ENCODE results near the gene TADA2B. TPM values are rescaled to one million over a fixed set of nuclear protein-coding genes. Genes with fewer than 3 reads are reported as not detected.

Gene TADA2B
- total RNA-seq, 3 donors from 2014 or later (not counting 1 experiment from before 2014, with no cell fraction given), result 22.7 to 36.3 (median 35.9) TPM

- H3K27ac Mint-ChIP-seq, result no peak overlapping the region
- H3K36me3 ChIP-seq (ENCODE audit: control insufficient read depth, insufficient read depth, low read length), result no peaks in the 10 kb centered on the region
- H3K27me3 ChIP-seq (ENCODE audit: control insufficient read depth, insufficient read depth, low read length), result peaks cover 22% of the 10 kb centered on the region
- peaks cover 26 to 44% of the 10 kb centered on the region in 2 donors for H3K27me3 Mint-ChIP-seq (ENCODE audit: low read depth in 2 of 2)
- ATAC-seq, result no peak
- H3K4me1 Mint-ChIP-seq, result no peaks in the 10 kb centered on the region
- no peaks in the 10 kb centered on the region for H3K36me3 Mint-ChIP-seq
- H3K9me3 Mint-ChIP-seq, result no peaks in the 10 kb centered on the region
- no peaks in the 10 kb centered on the region for H3K4me1 ChIP-seq (ENCODE audit: control insufficient read depth, insufficient read depth, low read length)
- no peak overlapping the region for H3K27ac ChIP-seq (ENCODE audit: low read length)
- 64% methylated on average over 3 of the region's 3 CpGs for WGBS (ENCODE audit: insufficient coverage)
- intact Hi-C loops (cut with micrococcal nuclease), result no loop called here
- H3K4me3 Mint-ChIP-seq, result no peak overlapping the region
- H3K9me3 ChIP-seq (ENCODE audit: control insufficient read depth, insufficient read depth, low read length), result peaks cover 2% of the 10 kb centered on the region
- no peak for TF ChIP-seq CTCF (IDR thresholded peaks at IDR 0.05)
- H3K4me3 ChIP-seq (ENCODE audit: low read length), result no peak overlapping the region
- no peak for DNase-seq
These were observed 43.9 kb downstream of the TADA2B start for GRCh38 chr4:7087036-7087435.

GRCh38 chr4:7089213-7089986, 46.2 kb downstream of the TADA2B start:
- H3K27ac ChIP-seq (ENCODE audit: low read length), result no peak overlapping the region
- TF ChIP-seq CTCF (IDR thresholded peaks at IDR 0.05), result no peak
- peaks cover 10% of the 10 kb centered on the region for H3K27me3 ChIP-seq (ENCODE audit: control insufficient read depth, insufficient read depth, low read length)
- no peak overlapping the region for H3K4me3 ChIP-seq (ENCODE audit: low read length)
- Mint-ChIP-seq H3K27ac (no peak overlapping the region), H3K36me3 (no peaks in the 10 kb centered on the region), H3K27me3 (ENCODE audit: low read depth in 2 of 2) (peaks cover 20 to 49% of the 10 kb centered on the region in 2 donors), H3K4me3 (no peak overlapping the region), H3K4me1 (no peaks in the 10 kb centered on the region), H3K9me3 (no peaks in the 10 kb centered on the region)
- intact Hi-C loops (cut with micrococcal nuclease), result no loop called here
- DNase-seq (no peak), ATAC-seq (no peak)
- 82% methylated on average over 5 of the region's 5 CpGs for WGBS (ENCODE audit: insufficient coverage)
- no peaks in the 10 kb centered on the region for H3K4me1 ChIP-seq (ENCODE audit: control insufficient read depth, insufficient read depth, low read length)
- H3K9me3 ChIP-seq (ENCODE audit: control insufficient read depth, insufficient read depth, low read length), result peaks cover 2% of the 10 kb centered on the region
- no peaks in the 10 kb centered on the region for H3K36me3 ChIP-seq (ENCODE audit: control insufficient read depth, insufficient read depth, low read length)

GRCh38 chr4:7092026-7092425, 48.9 kb downstream of the TADA2B start:
- H3K4me1 Mint-ChIP-seq, result no peaks in the 10 kb centered on the region
- H3K4me3 Mint-ChIP-seq, result no peak overlapping the region
- Histone ChIP-seq H3K36me3 (ENCODE audit: control insufficient read depth, insufficient read depth, low read length) (no peaks in the 10 kb centered on the region), H3K27me3 (ENCODE audit: control insufficient read depth, insufficient read depth, low read length) (peaks cover 2% of the 10 kb centered on the region), H3K4me1 (ENCODE audit: control insufficient read depth, insufficient read depth, low read length) (no peaks in the 10 kb centered on the region), H3K27ac (ENCODE audit: low read length) (no peak overlapping the region), H3K9me3 (ENCODE audit: control insufficient read depth, insufficient read depth, low read length) (peaks cover 1% of the 10 kb centered on the region), H3K4me3 (ENCODE audit: low read length) (no peak overlapping the region)
- intact Hi-C loops (cut with micrococcal nuclease), result no loop called here
- TF ChIP-seq CTCF (IDR thresholded peaks at IDR 0.05), result no peak
- no peak overlapping the region for H3K27ac Mint-ChIP-seq
- H3K9me3 Mint-ChIP-seq, result no peaks in the 10 kb centered on the region
- DNase-seq (no peak), ATAC-seq (no peak)
- H3K36me3 Mint-ChIP-seq, result no peaks in the 10 kb centered on the region
- 0% methylated on average over 1 of the region's 3 CpGs for WGBS (ENCODE audit: insufficient coverage)
- peaks cover 10 to 42% of the 10 kb centered on the region in 2 donors for H3K27me3 Mint-ChIP-seq (ENCODE audit: low read depth in 2 of 2)

GRCh38 chr4:7094916-7095315, 51.7 kb downstream of the TADA2B start:
- Mint-ChIP-seq H3K27me3 (ENCODE audit: low read depth in 2 of 2) (peaks cover 17 to 38% of the 10 kb centered on the region in 2 donors), H3K27ac (no peak overlapping the region), H3K9me3 (no peaks in the 10 kb centered on the region), H3K4me3 (no peak overlapping the region), H3K4me1 (no peaks in the 10 kb centered on the region), H3K36me3 (no peaks in the 10 kb centered on the region)
- ATAC-seq, result no peak
- Histone ChIP-seq H3K27me3 (ENCODE audit: control insufficient read depth, insufficient read depth, low read length) (no peaks in the 10 kb centered on the region), H3K4me1 (ENCODE audit: control insufficient read depth, insufficient read depth, low read length) (no peaks in the 10 kb centered on the region), H3K27ac (ENCODE audit: low read length) (no peak overlapping the region), H3K36me3 (ENCODE audit: control insufficient read depth, insufficient read depth, low read length) (no peaks in the 10 kb centered on the region), H3K4me3 (ENCODE audit: low read length) (no peak overlapping the region), H3K9me3 (ENCODE audit: control insufficient read depth, insufficient read depth, low read length) (no peaks in the 10 kb centered on the region)
- no peak for DNase-seq
- 90% methylated on average over 10 of the region's 10 CpGs for WGBS (ENCODE audit: insufficient coverage)
- intact Hi-C loops (cut with micrococcal nuclease), result no loop called here
- TF ChIP-seq CTCF (IDR thresholded peaks at IDR 0.05), result no peak
